CD4-positive, alpha-beta T cell treated with Interleukin-2 at 100 ng/mL for 4 hours (primary cell): Measurements from ENCODE around the gene SEC24D.
"Not testable (repeated sequence)": the region's sequence is repeated elsewhere in the genome, so short reads cannot be mapped to it uniquely, and the experiment has no call there.

Source experiments
- DNase-seq: peaks from one replicate; pipeline ENCODE4 v3.0.0-alpha.2; 2020; ENCODE audit warnings: low spot score

The SEC24D gene

DNA sequence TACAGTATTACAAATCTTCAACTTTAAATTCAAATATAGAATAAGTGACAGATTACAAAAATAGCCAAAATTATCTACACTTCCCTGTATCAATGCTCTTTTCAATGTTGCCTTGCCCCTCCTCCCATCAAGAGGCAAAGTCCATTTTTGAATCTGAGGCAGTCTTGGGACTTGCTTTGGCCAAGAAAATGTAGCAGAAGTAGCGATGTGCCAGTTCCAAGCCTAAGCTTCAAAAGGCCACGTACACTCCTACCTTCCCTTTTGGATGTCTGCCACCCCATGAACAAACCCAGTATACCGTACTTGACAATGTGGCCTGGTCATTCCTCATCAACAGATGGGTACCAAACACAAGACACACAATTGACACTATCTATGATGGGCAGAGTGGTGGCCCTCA lies 24.1 kb downstream of the SEC24D start:
- no peak for DNase-seq

DNA sequence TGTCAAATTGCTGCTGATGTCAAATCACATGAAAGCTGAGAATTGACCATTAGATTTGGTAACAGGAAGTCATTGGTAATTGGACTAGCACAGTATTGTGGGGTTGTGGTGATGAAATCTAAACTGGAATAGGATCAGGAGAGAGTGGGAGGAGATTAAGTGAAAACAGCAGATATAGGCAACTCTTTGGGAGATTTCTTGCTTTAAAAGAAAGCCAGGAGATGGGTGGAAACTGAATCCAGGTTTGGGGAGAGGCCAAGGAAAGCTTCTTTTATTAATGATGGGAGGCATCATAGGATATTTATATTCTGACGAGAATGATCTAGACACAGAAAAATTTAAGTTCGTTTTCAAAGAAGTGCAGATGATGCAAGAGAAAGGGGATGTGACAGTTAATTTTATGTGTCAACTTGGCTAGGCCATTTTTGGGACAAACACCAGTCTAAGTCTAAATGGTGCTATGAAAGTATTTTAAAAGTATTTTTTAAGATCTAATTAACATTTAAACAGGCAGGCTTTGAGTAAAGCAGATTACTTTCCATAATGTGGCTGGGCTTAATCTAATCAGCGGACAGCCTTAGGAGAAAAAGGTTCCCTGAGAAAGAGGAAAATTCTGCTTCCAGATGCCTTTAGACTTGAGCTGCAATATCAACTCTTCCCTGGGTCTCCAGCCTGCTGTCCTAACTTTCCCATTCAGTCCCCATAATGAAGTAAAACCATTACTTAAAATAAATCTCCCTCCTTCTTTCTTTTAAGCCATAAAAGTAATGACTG lies 24.7 kb downstream of the SEC24D start:
- DNase-seq: no peak

DNA sequence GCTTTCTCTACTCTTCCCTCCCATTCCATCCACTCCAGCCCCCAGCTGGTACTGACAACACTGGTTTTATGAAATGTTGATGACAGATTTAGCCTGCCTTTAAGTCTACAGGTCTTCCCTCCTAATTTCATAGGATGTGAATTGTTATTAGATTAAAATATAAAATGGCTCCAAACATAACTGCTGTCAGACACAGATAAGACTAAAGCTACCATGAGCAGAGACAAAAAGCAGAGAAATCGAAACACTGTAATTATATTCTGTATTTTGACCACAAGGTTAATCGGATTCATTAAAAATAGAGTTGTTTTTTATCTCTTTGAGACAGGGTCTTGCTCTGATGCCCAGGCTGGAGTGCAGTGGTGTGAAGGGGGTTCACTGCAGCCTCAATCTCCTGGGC lies 28.3 kb downstream of the SEC24D start:
- no peak for DNase-seq

DNA sequence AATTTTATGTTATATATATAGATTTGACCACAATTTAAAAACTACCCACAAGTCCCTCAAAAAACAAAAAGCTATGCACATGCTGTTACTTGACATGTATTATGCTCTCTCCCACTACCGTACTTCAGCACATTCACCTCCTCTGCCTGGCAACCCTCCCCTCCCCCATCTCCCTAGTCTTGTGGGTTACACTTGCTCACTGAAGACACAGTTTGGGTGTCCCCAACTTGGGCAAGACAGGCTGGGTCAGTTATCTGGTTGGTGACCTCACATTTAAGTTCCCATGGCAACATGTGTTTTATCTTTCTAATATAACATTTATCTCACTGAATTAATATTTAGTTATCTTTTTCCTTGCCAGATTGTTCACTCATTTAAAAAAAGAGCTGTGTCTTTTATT lies 32.7 kb downstream of the SEC24D start:
- no peak for DNase-seq

DNA sequence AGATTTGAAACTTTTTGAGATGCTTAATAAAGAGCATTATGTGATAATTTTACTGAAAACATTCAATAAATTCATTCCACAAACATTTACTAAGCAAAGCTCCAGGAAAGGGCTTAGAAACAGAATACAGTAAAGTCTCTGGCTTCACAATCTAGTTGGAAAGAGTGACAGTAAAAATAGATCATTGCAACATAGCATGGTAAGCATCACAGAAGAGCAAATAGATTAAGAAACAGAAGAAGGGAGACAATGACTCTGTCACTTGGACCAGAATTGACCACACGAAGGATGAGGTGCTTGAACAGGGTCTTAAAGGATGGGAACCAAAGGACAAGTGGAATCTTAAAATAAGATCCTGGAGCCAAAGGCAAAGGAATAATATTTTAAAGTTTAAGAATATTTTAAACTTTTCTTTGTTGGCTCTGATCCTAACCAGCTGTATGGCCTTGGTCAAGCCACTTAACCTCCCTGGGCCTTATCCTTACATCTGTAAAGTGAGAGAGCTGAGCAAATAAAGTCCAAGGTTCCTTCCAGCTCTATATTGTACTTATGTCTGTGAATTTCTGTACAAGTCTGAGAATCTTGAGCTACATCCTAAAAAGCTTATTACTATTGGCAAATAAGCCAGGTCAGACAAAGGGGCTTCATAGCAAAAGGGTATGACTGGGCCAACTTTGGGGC lies 33.9 kb downstream of the SEC24D start:
- no peak for DNase-seq

DNA sequence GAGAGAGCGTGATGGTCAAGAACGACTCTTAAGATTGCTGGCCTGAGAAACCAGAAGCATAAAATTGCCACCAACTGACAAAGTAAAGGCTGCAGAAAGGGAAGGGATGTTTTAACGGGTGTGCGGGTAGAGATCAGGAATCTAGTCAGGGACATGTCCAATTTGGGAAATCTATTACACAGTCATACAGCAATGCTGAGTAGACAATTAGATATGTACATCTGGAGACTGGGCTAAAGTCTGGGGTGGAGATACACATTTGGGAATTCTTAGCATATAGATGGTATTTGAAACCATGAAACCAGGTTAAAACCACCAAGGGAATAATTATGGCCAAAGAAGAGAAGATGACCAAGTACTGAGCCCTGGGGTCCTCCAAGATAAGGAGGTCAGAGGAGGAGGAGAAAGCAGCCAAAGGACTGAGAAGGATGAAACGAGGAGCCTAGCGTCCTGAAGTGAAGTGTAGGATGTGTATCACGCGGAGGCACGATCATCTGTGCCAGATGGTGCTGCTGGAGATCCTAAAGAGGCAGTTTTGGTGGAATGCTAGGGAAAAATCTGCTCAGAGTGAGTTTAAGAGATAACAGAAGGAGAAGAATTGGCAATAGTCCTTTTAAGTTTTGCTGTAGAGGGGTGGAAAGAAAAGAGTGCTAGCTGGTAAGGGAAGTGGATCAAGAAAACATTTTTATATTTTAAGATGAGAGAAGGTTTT lies 36.5 kb downstream of the SEC24D start:
- no peak for DNase-seq

DNA sequence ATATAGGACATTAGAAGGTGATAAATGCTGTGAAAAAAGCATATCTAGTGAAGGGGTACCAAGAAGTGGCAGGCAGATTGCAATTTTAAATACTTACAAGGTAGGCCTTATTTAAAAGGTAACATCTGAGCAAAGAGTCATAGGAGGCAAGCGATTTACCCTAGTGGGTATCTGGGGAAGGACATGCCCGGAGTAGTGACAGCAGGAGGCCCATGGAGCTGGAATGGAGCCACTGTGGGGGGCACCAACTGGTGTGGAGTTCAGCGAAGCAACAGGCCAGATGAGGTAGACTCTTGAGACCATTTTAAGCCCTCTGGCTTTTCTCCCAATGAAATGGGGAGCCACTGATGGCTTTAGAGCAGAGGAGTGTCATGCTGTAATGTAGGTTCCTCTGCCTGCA lies 37.3 kb downstream of the SEC24D start:
- DNase-seq: no peak

DNA sequence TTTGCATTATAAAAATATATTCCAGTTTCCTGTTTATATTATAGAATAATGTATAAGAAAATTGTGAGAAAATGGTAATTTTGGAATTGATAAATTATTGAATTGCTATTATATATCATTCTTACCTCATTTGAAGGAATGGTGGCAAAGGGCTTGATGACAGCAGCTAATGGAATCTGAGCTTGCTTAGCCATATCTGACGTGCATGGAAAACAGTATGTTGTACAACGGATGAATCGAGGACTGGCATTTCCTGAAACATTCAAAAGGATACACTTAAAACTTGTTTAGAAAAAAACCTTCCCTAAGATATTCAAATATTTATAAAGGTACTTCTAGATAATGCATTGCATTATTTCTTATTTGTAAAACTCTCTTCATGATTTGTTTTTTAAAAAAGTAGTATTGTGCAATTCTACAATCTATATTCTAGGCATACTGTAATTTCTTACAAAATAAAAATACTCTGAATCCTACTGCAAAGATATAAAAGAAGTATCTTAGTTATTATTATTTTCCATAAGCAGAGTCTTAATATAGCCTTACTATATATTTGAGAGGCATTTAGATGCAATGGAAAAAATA lies 38.3 kb downstream of the SEC24D start:
- no peak for DNase-seq

DNA sequence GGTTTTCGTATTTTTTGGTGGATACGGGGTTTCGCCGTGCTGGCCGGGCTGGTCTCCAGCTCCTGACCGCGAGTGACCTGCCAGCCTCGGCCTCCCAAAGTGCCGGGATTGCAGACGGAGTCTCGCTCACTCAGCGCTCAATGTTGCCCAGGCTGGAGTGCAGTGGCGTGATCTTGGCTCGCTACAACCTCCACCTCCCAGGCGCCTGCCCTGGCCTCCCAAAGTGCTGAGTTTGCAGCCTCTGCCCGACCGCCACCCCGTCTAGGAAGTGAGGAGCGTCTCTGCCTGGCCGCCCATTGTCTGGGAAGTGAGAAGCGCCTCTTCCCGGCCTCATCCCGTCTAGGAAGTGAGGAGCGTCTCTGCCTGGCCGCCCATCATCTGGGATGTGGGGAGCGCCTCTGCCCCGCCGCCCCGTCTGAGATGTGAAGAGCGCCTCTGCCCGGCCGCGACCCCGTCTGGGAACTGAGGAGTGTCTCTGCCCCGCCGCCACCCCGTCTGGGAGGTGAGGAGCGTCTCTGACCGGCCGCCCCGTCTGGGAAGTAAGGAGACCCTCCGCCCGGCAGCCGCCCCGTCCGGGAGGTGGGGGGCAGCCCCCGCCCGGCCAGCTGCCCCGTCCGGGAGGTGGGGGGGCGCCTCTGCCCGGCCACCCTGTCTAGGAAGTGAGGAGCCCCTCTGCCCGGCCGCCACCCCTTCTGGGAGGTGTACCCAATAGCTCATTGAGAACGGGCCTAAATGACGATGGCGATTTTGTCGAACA lies 44.1 kb downstream of the SEC24D start:
- not testable (repeated sequence) for DNase-seq

DNA sequence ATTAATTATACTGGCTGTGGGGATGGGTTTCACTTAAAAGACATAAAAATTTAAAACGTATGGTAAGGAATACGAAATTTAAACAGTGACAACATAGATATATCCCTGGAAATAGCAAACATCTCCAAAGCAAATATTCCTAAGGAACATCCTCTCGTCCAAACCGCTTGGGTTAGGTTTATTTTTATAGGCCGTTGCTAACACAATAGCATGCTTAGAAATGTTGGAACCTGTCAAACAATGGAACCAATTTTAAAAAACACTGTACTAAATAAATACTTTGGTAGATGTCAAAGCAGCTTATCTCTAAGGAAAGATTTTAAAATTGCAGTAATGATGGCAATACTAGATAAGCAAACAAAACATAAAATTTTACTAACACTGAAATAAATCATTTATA lies 45.4 kb downstream of the SEC24D start:
- DNase-seq: no peak

DNA sequence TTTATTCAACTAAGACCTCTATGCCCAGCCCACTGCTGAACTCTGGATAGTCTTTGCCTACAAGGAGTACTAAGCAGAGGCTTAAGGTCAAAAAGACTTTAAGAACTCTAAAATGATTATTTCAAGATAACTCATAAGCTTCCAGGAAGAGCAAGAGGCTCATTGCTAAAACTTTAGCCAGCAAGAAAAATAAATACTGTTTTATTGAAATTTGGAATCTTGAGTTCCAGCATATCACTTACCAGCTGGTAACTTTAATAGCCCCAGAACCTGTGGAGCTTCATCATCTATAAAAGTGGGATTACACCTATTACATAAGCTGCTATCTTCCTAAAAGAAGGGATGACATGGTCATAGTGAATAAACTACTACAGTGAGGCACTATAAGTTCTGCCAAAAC lies 47.0 kb downstream of the SEC24D start:
- no peak for DNase-seq

DNA sequence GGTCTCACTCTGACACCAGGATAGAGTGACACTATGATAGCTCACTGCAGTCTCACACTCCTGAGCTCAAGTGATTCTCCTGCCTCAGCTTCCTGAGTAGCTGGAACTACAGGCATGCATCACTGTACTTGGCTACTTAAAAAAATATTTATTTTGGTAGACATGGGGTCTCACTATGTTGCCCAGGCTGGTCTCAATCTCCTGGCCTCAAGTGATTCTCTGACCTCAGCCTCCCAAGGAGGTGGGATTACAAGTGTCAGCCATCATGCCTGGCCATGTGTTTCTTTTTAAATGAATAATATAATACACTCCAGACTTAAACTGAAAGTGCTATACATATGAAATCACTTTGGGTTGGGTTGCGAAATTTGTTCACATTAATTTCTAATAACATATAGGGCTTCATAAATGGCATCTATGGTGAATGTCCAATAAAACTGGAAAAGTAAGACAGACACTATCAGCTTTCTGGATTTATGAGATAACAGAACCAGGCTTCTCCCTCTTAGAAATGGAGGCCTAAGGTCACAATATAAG lies 48.0 kb downstream of the SEC24D start:
- DNase-seq: no peak

DNA sequence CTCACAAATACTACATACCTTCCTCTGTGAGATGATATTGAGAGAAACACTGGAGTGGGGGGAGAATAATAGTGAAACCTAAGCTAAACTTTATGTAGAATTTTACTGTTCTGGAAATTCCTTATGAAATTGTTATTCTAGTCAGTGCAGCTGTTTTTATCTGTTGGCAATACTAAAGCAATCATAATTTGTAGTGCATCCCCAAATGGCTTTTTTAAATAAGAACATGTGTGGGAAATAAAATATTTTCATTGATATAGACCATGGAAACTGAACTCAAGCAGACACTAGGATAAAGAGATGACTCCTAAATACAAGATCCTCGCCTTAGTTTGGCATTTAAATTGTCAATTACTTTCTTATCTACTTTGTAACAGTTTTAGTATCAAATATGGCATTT lies 51.1 kb downstream of the SEC24D start:
- DNase-seq: no peak

DNA sequence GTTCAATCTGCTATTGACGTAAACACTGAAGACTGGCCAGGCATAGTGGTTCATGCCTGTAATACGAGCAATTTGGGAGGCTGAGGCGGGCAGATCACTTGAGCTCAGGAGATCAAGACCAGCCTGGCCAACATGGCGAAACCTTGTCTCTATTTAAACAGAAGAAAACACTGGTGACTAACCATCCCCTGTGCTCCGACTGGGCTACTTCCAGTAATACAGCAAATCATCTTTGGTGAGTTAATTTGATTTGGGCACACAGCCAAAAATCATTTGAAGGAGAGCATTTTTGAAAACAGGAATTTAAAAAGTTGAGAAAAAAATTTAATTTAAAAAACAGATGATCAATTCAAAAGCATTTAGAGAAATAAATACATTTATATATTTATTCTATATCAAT lies 52.0 kb downstream of the SEC24D start:
- DNase-seq: no peak

DNA sequence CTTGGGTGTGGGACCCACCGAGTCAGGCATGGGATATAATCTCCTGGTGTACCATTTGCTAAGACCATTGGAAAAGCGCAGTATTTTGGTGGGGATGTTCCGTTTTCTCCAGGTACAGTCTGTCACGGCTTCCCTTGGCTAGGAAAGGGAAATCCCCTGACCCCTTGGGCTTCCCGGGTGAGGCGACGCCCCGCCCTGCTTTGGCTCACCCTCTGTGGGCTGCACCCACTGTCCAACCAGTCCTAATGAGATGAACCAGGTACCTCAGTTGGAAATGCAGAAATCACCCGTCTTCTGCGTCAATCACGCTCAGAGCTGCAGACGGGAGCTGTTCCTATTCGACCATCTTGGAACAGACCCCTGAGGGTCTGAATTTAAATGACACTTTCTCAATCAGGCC lies 53.0 kb downstream of the SEC24D start:
- not testable (repeated sequence) for DNase-seq

DNA sequence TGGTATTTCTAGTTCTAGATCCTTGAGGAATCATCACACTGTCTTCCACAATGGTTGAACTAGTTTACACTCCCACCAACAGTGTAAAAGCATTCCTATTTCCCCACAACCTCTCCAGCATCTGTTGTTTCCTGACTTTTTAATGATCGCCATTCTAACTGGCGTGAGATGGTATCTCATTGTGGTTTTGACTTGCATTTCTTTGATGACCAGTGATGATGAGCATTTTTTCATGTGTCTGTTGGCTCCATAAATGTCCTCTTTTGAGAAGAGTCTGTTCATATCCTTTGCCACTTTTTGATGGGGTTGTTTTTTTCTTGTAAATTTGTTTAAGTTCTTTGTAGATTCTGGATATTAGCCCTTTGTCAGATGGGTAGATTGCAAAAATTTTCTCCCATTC lies 58.3 kb downstream of the SEC24D start:
- not testable (repeated sequence) for DNase-seq

DNA sequence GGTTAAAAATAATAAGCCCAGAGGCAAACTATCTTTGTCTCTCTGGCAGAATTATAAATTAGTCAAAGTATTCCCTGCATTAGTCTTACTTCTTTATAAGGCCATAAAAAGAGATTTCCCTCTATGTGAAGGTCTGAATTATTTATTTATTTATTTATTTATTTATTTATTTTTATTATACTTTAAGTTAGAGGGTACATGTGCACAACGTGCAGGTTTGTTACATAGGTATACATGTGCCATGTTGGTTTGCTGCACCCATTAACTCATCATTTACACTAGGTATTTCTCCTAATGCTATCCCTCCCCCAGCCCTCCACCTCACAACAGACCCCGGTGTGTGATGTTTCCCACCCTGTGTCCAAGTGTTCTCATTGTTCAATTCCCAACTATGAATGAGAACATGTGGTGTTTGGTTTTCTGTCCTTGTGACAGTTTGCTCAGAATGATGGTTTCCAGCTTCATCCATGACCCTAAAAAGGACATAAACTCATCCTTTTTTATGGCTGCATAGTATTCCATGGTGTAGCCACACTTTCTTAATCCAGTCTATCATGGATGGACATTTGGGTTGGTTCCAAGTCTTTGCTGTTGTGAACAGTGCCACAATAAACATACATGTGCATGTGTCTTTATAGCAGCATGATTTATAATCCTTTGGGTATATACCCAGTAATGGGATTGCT lies 58.8 kb downstream of the SEC24D start:
- DNase-seq: not testable (repeated sequence)

DNA sequence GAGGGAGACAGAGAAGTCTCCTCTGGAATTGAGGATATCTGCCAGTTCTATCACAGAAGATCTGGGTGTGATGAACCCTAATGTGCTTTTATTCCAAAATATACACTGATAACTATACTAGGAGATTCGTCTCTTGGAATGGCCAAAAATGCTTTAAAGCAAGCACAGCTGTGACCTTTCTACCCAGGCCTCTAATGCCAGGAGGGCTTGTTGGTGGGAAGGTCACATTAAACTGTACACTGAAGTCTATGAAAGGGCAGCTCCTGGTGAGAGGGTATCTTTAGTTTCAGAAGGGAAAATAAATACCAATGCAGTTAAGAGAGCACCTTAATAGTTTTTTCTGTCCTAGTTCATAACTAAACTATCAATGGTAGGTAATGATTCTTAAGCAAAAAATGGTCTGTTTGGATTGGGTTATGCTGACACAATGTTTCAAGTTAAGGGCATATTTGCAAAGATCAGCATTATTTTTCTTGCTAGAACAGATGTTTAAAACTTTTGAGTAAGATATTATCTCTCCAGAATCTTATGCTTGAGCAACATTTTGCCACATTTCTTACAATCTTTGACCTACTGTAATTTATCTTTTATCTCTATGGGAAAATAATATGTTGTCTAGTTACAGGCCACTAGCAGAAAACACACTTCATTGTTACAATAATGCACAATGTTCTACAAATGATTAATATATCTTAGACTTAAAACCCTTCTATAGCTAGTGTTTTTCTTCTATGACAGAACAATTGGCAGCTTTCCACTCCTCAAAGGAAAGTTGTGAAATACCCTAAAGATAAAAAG lies 59.6 kb downstream of the SEC24D start:
- no peak for DNase-seq

DNA sequence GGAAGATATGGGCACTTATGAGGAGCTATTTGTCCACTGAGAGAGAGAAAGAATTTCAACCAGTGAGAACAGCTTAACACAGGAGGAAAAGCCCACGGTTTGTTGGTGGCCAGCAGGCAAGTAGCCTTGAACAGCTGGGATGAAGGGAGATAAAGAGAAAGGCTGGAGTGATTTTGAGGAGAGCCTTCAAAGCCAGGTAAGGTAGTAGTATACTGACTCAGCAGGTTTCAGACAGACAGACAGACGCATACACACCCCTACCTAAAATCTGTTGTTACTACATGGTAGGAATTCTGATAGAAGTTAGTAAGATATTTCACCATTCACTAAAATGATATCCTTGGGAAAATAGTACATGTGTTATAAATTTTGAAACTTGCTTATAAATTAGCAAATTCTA lies 60.5 kb downstream of the SEC24D start:
- no peak for DNase-seq

DNA sequence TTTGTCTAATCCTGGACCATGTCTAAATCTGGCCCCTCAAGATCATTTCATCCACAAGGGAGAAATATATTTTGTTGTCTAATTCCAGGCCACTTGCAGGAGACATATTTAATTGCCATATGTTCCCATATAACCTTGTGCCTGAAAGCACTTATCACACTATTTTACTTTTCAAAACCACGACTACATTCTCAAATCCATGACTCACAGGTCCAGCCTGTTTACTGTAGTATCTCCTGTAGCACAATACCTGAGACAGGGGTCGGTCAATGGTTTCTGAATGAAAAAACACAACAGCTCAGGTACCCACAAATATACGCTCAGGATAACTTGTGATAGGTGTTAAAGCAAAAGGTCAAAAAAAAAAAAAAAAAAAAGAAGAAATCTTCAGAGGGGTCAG lies 60.9 kb downstream of the SEC24D start:
- no peak for DNase-seq
